Trophoblast cell (in vitro differentiated cells and primary cell): ENCODE measurements around the gene CAD.

Source experiments
- DNase-seq, 2 donors: peaks; one replicate each; pipeline ENCODE4 v3.0.0-alpha.2; 2016
- H2AFZ ChIP-seq: 2 replicates; pipeline ENCODE4 v1.6.1; 2013; ENCODE audit warnings: low read length, moderate library complexity, mild to moderate bottlenecking; ENCODE audit not compliant: insufficient read depth, poor library complexity
- H2AK5ac ChIP-seq: 2 replicates; pipeline ENCODE4 v1.6.1; 2013; ENCODE audit warnings: mild to moderate bottlenecking, low read length
- H2BK120ac ChIP-seq: 2 replicates; pipeline ENCODE4 v1.6.1; 2013; ENCODE audit warnings: low read length, mild to moderate bottlenecking, moderate library complexity; ENCODE audit not compliant: insufficient read depth, poor library complexity
- H2BK12ac ChIP-seq: 2 replicates; pipeline ENCODE4 v1.6.1; 2013; ENCODE audit warnings: mild to moderate bottlenecking, low read length, moderate library complexity
- H2BK5ac ChIP-seq: 2 replicates; pipeline ENCODE4 v1.6.1; 2013; ENCODE audit warnings: low read length, low read depth, moderate library complexity, mild to moderate bottlenecking; ENCODE audit not compliant: poor library complexity
- H3K14ac ChIP-seq: 2 replicates; pipeline ENCODE4 v1.6.1; 2013; ENCODE audit warnings: mild to moderate bottlenecking, low read length
- H3K18ac ChIP-seq: 2 replicates; pipeline ENCODE4 v1.6.1; 2013; ENCODE audit warnings: mild to moderate bottlenecking, low read length
- H3K23ac ChIP-seq: 2 replicates; pipeline ENCODE4 v1.6.1; 2013; ENCODE audit warnings: low read length
- H3K27ac ChIP-seq: 2 replicates; pipeline ENCODE4 v1.5.1; 2013; ENCODE audit warnings: low read depth, mild to moderate bottlenecking, inconsistent platforms, low read length, moderate library complexity
- H3K27me3 ChIP-seq: 2 replicates; pipeline ENCODE4 v1.6.1; 2013; ENCODE audit warnings: inconsistent platforms, mild to moderate bottlenecking, low read length, moderate library complexity; ENCODE audit not compliant: insufficient read depth
- H3K36me3 ChIP-seq, 2 experiments: 1 replicate in 1 of 2; 2 replicates in 1 of 2; pipeline ENCODE4 v1.6.1; 2013; ENCODE audit warnings: low read length in 2 of 2, mild to moderate bottlenecking in 2 of 2, moderate library complexity in 1 of 2; ENCODE audit not compliant: insufficient read depth in 2 of 2, control insufficient read depth in 1 of 2
- H3K4ac ChIP-seq: 2 replicates; pipeline ENCODE4 v1.6.1; 2013; ENCODE audit warnings: low read depth, mild to moderate bottlenecking, low read length, moderate library complexity
- H3K4me1 ChIP-seq, 2 experiments: 1 replicate in 1 of 2; 2 replicates in 1 of 2; pipeline ENCODE4 v1.6.1; 2013; ENCODE audit warnings: low read length in 2 of 2, mild to moderate bottlenecking in 2 of 2, moderate library complexity in 1 of 2; ENCODE audit not compliant: insufficient read depth in 2 of 2, control insufficient read depth in 1 of 2
- H3K4me2 ChIP-seq: 2 replicates; pipeline ENCODE4 v1.6.1; 2013; ENCODE audit warnings: inconsistent platforms, mild to moderate bottlenecking, low read length, moderate library complexity
- H3K4me3 ChIP-seq: 2 replicates; pipeline ENCODE4 v1.5.1; 2013; ENCODE audit warnings: mild to moderate bottlenecking, low read depth, low read length, inconsistent platforms
- H3K79me1 ChIP-seq: one replicate; pipeline ENCODE4 v1.6.1; 2013; ENCODE audit warnings: low read length
- H3K79me2 ChIP-seq: 2 replicates; pipeline ENCODE4 v1.6.1; 2013; ENCODE audit warnings: low read length, mild to moderate bottlenecking; ENCODE audit not compliant: control insufficient read depth, insufficient read depth, poor library complexity
- H3K9ac ChIP-seq: 2 replicates; pipeline ENCODE4 v1.6.1; 2013; ENCODE audit warnings: mild to moderate bottlenecking, low read length
- H3K9me3 ChIP-seq: 2 replicates; pipeline ENCODE4 v1.6.1; 2013; ENCODE audit warnings: low read depth, mild to moderate bottlenecking, control low read depth, inconsistent platforms, low read length; ENCODE audit not compliant: insufficient read depth
- H4K12ac ChIP-seq: 2 replicates; pipeline ENCODE4 v1.6.1; 2013; ENCODE audit warnings: low read depth, mild to moderate bottlenecking, low read length, moderate library complexity
- H4K8ac ChIP-seq: 2 replicates; pipeline ENCODE4 v1.6.1; 2013; ENCODE audit warnings: low read depth, mild to moderate bottlenecking, low read length, moderate library complexity
- H4K91ac ChIP-seq: one replicate; pipeline ENCODE4 v1.6.1; 2013; ENCODE audit warnings: low read depth, mild to moderate bottlenecking, low read length, moderate library complexity
- WGBS: extraction: QIAGEN DNeasy Blood & Tissue Kit; methylation state at CpG from one replicate; pipeline ENCODE4 v1.1.7; 2013; ENCODE audit warnings: missing lambda C conversion rate; ENCODE audit not compliant: insufficient read length, insufficient coverage; ENCODE audit errors: extremely low coverage; 5-methylcytosine and 5-hydroxymethylcytosine counted together

CAD gene

DNA sequence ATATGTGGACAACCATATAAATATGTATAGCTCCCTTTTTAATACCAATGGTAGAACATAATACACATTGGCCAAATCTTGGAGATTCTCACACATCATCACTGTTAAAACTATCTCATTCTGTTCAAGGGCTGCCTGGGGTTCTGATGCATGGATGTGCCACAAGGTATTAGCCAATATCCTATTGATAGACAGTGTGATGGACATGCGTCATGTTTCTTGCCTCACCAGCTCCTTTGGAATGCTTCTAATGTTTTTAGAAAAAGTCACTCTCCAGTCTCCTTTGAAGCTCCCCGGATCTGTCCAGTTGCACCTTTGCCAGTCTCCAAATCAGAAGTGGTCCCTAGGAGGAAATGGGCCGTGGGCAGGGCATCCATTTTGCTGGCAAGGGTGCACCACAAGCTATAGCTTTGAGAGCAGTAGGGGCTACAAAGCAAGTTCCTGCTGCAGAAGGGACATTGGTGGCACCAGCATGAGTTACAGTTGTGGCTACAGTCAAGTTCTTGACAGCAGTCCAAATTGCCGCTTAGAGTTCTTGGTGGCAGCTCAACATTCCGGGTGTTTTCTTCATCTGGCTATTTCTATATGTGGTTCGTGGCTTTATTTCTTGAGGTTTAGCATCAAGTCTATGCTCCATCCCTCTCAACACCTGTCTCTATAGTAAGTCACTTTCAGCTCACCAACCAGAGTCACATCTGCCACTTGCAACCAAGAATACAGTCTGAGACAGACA, 30.4 kb upstream of the CAD start:
- H2BK5ac ChIP-seq: no peak overlapping the region
- H3K18ac ChIP-seq: no peak overlapping the region
- H3K4me2 ChIP-seq: no peak overlapping the region
- no peak overlapping the region for H2AFZ ChIP-seq
- no peak overlapping the region for H2BK120ac ChIP-seq
- no peak overlapping the region for H3K4me3 ChIP-seq
- H2AK5ac ChIP-seq: no peak overlapping the region
- peaks cover 0 to 4% of the 10 kb centered on the region in 2 experiments for H3K4me1 ChIP-seq
- no peaks in the 10 kb centered on the region for H3K79me2 ChIP-seq
- H4K91ac ChIP-seq: no peak overlapping the region
- no peaks in the 10 kb centered on the region for H3K79me1 ChIP-seq
- no peak overlapping the region for H3K4ac ChIP-seq
- H3K9ac ChIP-seq: no peak overlapping the region
- no peak overlapping the region for H3K23ac ChIP-seq
- H4K8ac ChIP-seq: no peak overlapping the region
- peak; percentile 76 to 88 for DNase-seq
- H3K27me3 ChIP-seq: no peaks in the 10 kb centered on the region
- no peak overlapping the region for H4K12ac ChIP-seq
- H2BK12ac ChIP-seq: no peak overlapping the region
- H3K14ac ChIP-seq: no peak overlapping the region
- no peak overlapping the region for H3K27ac ChIP-seq
- no peaks in the 10 kb centered on the region for H3K9me3 ChIP-seq
- H3K36me3 ChIP-seq: no peaks in the 10 kb centered on the region
- no CpG with 5 or more reads among the region's 6 CpGs for WGBS

GRCh38 chr2:27189989-27190388, 27.2 kb upstream of the CAD start:
- no peak overlapping the region for H2BK12ac ChIP-seq
- H2BK120ac ChIP-seq: no peak overlapping the region
- H3K4me2 ChIP-seq: no peak overlapping the region
- no peak overlapping the region for H4K8ac ChIP-seq
- no peak overlapping the region for H2AFZ ChIP-seq
- no peak overlapping the region for H3K4ac ChIP-seq
- H4K12ac ChIP-seq: no peak overlapping the region
- H3K27me3 ChIP-seq: no peaks in the 10 kb centered on the region
- no peaks in the 10 kb centered on the region for H3K9me3 ChIP-seq
- H3K23ac ChIP-seq: no peak overlapping the region
- H3K4me1 ChIP-seq: peaks cover 0 to 2% of the 10 kb centered on the region in 2 experiments
- DNase-seq: no peak
- no CpG with 5 or more reads among the region's 8 CpGs for WGBS
- no peak overlapping the region for H3K27ac ChIP-seq
- no peak overlapping the region for H3K14ac ChIP-seq
- no peak overlapping the region for H3K9ac ChIP-seq
- H4K91ac ChIP-seq: no peak overlapping the region
- no peak overlapping the region for H3K18ac ChIP-seq
- no peak overlapping the region for H3K4me3 ChIP-seq
- H2AK5ac ChIP-seq: no peak overlapping the region
- no peaks in the 10 kb centered on the region for H3K79me2 ChIP-seq
- H3K36me3 ChIP-seq: no peaks in the 10 kb centered on the region
- H2BK5ac ChIP-seq: no peak overlapping the region
- no peaks in the 10 kb centered on the region for H3K79me1 ChIP-seq

GRCh38 chr2:27191070-27191829, 25.9 kb upstream of the CAD start:
- H3K4me2 ChIP-seq: no peak overlapping the region
- no peaks in the 10 kb centered on the region for H3K9me3 ChIP-seq
- no peaks in the 10 kb centered on the region for H3K4me1 ChIP-seq
- H2BK12ac ChIP-seq: no peak overlapping the region
- H3K27me3 ChIP-seq: no peaks in the 10 kb centered on the region
- H4K8ac ChIP-seq: no peak overlapping the region
- no peak overlapping the region for H4K12ac ChIP-seq
- H4K91ac ChIP-seq: no peak overlapping the region
- no peak overlapping the region for H3K4me3 ChIP-seq
- H2BK120ac ChIP-seq: no peak overlapping the region
- H3K36me3 ChIP-seq: no peaks in the 10 kb centered on the region
- no peak overlapping the region for H3K14ac ChIP-seq
- H2AK5ac ChIP-seq: no peak overlapping the region
- no peak overlapping the region for H3K18ac ChIP-seq
- no peak overlapping the region for H3K27ac ChIP-seq
- H3K9ac ChIP-seq: no peak overlapping the region
- WGBS: no CpG with 5 or more reads among the region's 8 CpGs
- peak in 1 of 2 donors; percentile 43 for DNase-seq
- H3K79me2 ChIP-seq: no peaks in the 10 kb centered on the region
- no peak overlapping the region for H3K4ac ChIP-seq
- H3K23ac ChIP-seq: no peak overlapping the region
- peak overlapping the region; percentile 17 for H2BK5ac ChIP-seq
- H2AFZ ChIP-seq: no peak overlapping the region
- no peaks in the 10 kb centered on the region for H3K79me1 ChIP-seq

DNA sequence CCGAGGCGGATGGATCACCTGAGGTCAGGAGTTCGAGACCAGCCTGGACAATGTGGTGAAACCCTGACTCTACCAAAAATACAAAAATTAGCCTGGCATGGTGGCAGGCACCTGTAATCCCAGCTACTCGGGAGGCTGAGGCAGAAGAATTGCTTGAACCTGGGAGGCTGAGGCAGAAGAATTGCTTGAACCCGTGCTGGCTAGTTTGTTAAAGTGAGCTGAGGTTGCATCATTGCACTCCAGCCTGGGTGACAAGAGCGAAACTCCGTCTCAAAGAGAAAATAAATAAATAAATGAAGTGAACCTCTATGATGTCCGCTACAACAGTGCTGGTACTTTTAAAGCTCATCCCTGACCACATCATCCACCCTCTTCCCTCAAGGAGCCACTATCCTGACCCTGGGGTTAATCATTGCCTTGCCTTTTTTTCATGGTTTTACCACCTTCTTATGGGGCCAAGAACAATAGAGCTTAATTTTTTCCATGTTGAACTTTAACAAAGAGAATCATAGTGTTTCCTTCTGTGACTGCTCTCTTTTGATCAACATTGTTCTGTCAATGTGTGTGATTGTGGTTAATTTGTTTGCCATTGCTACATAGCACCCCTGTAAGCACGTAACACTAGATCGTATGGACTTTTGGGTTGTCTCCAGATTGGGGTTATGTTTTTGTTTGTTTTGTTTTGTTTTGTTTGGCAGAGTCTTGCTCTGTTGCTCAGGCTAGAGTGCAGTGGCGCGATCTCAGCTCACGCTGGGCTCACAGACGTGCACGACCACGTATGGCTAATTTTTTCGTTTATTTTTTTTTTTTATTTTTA, 22.4 kb upstream of the CAD start:
- Histone ChIP-seq H3K9me3 (no peaks in the 10 kb centered on the region), H3K27me3 (no peaks in the 10 kb centered on the region), H2BK5ac (no peak overlapping the region), H3K4ac (no peak overlapping the region), H3K18ac (no peak overlapping the region), H3K79me1 (peaks cover 6% of the 10 kb centered on the region), H3K23ac (no peak overlapping the region), H3K4me2 (no peak overlapping the region), H3K4me1 (peaks cover 7 to 12% of the 10 kb centered on the region in 2 experiments), H4K12ac (no peak overlapping the region), H2AFZ (no peak overlapping the region), H3K14ac (no peak overlapping the region), H2AK5ac (no peak overlapping the region), H2BK120ac (no peak overlapping the region), H3K4me3 (no peak overlapping the region), H3K9ac (no peak overlapping the region), H4K8ac (no peak overlapping the region), H2BK12ac (no peak overlapping the region), H3K79me2 (no peaks in the 10 kb centered on the region), H3K36me3 (peaks cover 4 to 6% of the 10 kb centered on the region in 2 experiments), H4K91ac (no peak overlapping the region), H3K27ac (no peak overlapping the region)
- DNase-seq: no peak
- WGBS: no CpG with 5 or more reads among the region's 17 CpGs
